ENCODE measurements around the gene PIEZO2. TPM values are rescaled to one million over a fixed set of nuclear protein-coding genes. Genes with fewer than 3 reads are reported as not detected.

The PIEZO2 gene
- total RNA-seq, 1 experiment from 2014 or later = 5.5 TPM

DNA sequence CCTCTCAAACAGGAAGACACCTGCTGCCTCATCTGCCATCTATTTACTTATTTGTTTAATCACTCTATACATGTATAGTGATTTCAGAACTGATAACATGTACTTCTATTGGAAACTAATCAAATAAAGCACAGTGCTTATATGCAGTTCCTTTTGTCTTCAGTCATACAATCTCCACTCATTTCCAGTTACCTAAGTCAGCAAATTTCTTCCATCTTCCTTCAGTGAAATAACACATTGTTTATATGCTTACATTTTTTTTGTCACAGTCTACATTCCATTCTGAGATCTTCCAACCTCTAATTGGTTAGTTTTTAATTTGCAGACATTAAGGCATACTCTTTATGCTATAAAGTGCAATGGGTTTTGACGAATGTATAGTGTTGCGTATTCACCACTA is 323.0 kb downstream of the PIEZO2 start:
- peaks cover 11% of the 10 kb centered on the region for H3K4me1 ChIP-seq (ENCODE audit: insufficient read depth, low read length, poor library complexity, severe bottlenecking)
- H3K27me3 ChIP-seq (replicated peaks; ENCODE audit: insufficient read depth, low read depth, low read length, poor library complexity) = no peaks in the 10 kb centered on the region
- TF ChIP-seq, protein P1, sequence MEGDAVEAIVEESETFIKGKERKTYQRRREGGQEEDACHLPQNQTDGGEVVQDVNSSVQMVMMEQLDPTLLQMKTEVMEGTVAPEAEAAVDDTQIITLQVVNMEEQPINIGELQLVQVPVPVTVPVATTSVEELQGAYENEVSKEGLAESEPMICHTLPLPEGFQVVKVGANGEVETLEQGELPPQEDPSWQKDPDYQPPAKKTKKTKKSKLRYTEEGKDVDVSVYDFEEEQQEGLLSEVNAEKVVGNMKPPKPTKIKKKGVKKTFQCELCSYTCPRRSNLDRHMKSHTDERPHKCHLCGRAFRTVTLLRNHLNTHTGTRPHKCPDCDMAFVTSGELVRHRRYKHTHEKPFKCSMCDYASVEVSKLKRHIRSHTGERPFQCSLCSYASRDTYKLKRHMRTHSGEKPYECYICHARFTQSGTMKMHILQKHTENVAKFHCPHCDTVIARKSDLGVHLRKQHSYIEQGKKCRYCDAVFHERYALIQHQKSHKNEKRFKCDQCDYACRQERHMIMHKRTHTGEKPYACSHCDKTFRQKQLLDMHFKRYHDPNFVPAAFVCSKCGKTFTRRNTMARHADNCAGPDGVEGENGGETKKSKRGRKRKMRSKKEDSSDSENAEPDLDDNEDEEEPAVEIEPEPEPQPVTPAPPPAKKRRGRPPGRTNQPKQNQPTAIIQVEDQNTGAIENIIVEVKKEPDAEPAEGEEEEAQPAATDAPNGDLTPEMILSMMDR (conservative IDR thresholded peaks at IDR 0.05; ENCODE audit: low read depth, low read length) = no peak
- no peak for TF ChIP-seq EZH2 (IDR thresholded peaks at IDR 0.05; ENCODE audit: borderline replicate concordance, low read depth, low read length, poor library complexity, severe bottlenecking)
- intact Hi-C loops (cut with micrococcal nuclease; ENCODE audit: unreplicated experiment) = no loop called here
- no peak overlapping the region for H3K27ac ChIP-seq (ENCODE audit: low read depth, low read length, poor library complexity, severe bottlenecking)
- H3K9me3 ChIP-seq (ENCODE audit: low read depth, low read length, poor library complexity, severe bottlenecking) = peaks cover 4% of the 10 kb centered on the region
- H3K4me3 ChIP-seq (ENCODE audit: low read depth, low read length, poor library complexity, severe bottlenecking) = no peak overlapping the region
- H3K36me3 ChIP-seq (ENCODE audit: insufficient read depth, low read length, poor library complexity, severe bottlenecking) = no peaks in the 10 kb centered on the region
- CTCF ChIA-PET = no interaction called here
- POLR2A ChIA-PET (ENCODE audit: low non-redundant PET) = no interaction called here
- DNase-seq (ENCODE audit: low spot score) = no peak
- BruUV-seq (replicated peaks) = no TSS peak

DNA sequence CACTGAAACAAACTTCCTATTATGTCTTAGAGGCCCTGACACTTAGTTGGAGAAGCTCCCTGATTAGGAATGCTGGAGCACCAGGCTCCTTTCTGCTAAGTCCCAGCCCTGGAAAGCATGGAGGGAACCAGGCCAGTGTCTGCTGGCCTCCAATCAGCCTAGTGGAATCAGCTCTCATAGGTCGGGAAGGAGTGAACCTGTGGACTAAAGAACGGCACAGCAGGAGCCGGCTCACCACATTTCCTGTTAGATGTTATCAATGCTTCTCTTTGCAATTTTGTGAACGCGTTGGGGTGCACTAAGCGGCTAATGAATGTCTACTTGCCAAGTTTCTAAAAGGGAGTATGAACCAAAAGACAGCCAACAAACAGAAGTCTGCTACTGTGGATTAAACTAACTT is 326.9 kb downstream of the PIEZO2 start:
- ChIA-PET POLR2A (ENCODE audit: low non-redundant PET) (no interaction called here), CTCF (no interaction called here)
- DNase-seq (ENCODE audit: low spot score) = peak; percentile 95
- H3K36me3 ChIP-seq (ENCODE audit: insufficient read depth, low read length, poor library complexity, severe bottlenecking) = no peaks in the 10 kb centered on the region
- H3K4me3 ChIP-seq (ENCODE audit: low read depth, low read length, poor library complexity, severe bottlenecking) = no peak overlapping the region
- intact Hi-C loops (cut with micrococcal nuclease; ENCODE audit: unreplicated experiment) = no loop called here
- H3K4me1 ChIP-seq (ENCODE audit: insufficient read depth, low read length, poor library complexity, severe bottlenecking) = peaks cover 11% of the 10 kb centered on the region
- no peaks in the 10 kb centered on the region for H3K27me3 ChIP-seq (replicated peaks; ENCODE audit: insufficient read depth, low read depth, low read length, poor library complexity)
- TF ChIP-seq, protein P1 (conservative IDR thresholded peaks at IDR 0.05; ENCODE audit: low read depth, low read length) = no peak
- no peak for TF ChIP-seq EZH2 (IDR thresholded peaks at IDR 0.05; ENCODE audit: borderline replicate concordance, low read depth, low read length, poor library complexity, severe bottlenecking)
- BruUV-seq (replicated peaks) = no TSS peak
- H3K9me3 ChIP-seq (ENCODE audit: low read depth, low read length, poor library complexity, severe bottlenecking) = peaks cover 4% of the 10 kb centered on the region
- no peak overlapping the region for H3K27ac ChIP-seq (ENCODE audit: low read depth, low read length, poor library complexity, severe bottlenecking)

DNA sequence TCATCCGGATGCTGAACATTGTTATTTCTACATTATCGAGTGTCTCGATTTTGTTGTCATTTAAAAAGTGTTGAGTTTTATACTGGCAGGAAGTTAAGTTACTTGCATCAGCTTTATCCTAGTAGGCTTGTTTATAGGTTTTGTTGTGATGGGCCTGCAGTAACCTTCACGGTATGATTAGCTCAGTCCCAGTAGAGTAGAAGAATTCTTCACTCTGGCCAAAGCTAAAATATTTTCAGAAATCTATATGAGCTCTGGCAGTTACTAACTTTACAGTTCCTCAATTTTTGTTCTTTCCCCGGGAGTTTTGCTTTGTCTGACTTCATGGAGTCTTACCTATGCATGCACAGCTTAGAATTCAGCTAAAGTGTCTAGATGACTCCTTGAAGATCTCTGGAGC is 328.7 kb downstream of the PIEZO2 start:
- Histone ChIP-seq H3K36me3 (ENCODE audit: insufficient read depth, low read length, poor library complexity, severe bottlenecking) (no peaks in the 10 kb centered on the region), H3K4me1 (ENCODE audit: insufficient read depth, low read length, poor library complexity, severe bottlenecking) (peaks cover 11% of the 10 kb centered on the region), H3K9me3 (ENCODE audit: low read depth, low read length, poor library complexity, severe bottlenecking) (peaks cover 4% of the 10 kb centered on the region), H3K27ac (ENCODE audit: low read depth, low read length, poor library complexity, severe bottlenecking) (no peak overlapping the region), H3K4me3 (ENCODE audit: low read depth, low read length, poor library complexity, severe bottlenecking) (no peak overlapping the region), H3K27me3 (replicated peaks; ENCODE audit: insufficient read depth, low read depth, low read length, poor library complexity) (no peaks in the 10 kb centered on the region)
- no peak for TF ChIP-seq EZH2 (IDR thresholded peaks at IDR 0.05; ENCODE audit: borderline replicate concordance, low read depth, low read length, poor library complexity, severe bottlenecking)
- TF ChIP-seq, protein P1 (conservative IDR thresholded peaks at IDR 0.05; ENCODE audit: low read depth, low read length) = no peak
- intact Hi-C loops (cut with micrococcal nuclease; ENCODE audit: unreplicated experiment) = no loop called here
- no TSS peak for BruUV-seq (replicated peaks)
- DNase-seq (ENCODE audit: low spot score) = no peak
- CTCF ChIA-PET = interaction anchor here (0.7 kb wide), 1 partner anchor 329 kb away, joined by 3 read pairs; no protein-coding TSS in a partner anchor
- POLR2A ChIA-PET (ENCODE audit: low non-redundant PET) = interaction anchor here (0.7 kb wide), 1 partner anchor 55 kb away, joined by 3 read pairs; no protein-coding TSS in a partner anchor
